Retinal pigment epithelial cell (primary cell): ENCODE measurements around the gene CCDC136.

ENCODE experiments used
- DNase-seq: peaks from one replicate; pipeline ENCODE4 v3.0.0-alpha.2; 2010; ENCODE audit warnings: low read depth
- H3K4me3 ChIP-seq: 2 replicates; pipeline ENCODE4 v1.5.1; 2011; ENCODE audit warnings: mild to moderate bottlenecking, low read length, control low read depth, moderate library complexity
- CTCF ChIP-seq: conservative IDR thresholded peaks from 2 replicates; pipeline ENCODE4 v1.5.1; 2011; ENCODE audit warnings: low read depth, low read length, control low read depth, inconsistent platforms

The CCDC136 gene

DNA sequence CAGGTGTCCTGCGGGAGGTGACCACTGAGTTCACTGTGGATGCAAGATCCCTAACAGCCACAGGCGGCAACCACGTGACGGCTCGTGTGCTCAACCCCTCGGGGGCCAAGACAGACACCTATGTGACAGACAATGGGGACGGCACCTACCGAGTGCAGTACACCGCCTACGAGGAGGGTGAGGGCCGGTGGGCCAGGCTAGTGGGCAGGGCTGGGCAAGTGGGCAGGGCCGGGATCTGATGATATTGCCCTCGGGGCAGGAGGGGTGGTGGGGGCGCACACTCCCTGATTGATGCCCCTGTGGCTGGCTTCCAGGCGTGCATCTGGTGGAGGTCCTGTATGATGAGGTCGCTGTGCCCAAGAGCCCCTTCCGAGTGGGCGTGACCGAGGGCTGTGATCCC is 54.2 kb downstream of the CCDC136 start:
- DNase-seq, result no peak
- no peak for TF ChIP-seq CTCF
- no peak overlapping the region for H3K4me3 ChIP-seq

DNA sequence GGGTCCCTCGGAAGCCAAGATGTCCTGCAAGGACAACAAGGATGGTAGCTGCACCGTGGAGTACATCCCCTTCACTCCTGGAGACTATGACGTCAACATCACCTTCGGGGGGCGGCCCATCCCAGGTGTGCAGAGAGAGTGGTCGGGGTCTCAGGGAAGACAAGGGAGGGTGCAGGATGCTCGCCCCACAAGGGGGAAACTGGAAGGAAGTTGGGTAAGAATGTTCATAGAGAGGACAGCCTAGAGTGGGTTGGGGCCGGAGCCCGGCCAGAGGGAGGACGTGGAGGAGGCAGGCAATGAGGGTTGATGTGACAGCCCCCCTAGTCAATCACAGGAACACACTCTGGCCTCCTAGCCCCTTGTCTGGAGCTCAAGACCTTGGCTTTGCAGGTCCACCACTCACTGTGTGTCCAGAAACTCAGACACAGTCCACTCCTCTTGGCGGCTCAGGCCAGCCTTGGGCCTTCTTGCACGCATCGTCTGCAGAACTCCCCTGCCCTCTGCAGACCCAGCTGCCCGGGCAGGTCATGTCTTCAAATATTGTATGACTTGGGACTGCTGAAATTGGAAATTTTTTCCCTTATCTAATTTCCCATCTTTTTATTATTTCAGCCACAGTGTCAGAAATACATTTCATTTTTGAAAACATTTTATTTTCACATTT is 55.1 kb downstream of the CCDC136 start:
- DNase-seq, result no peak
- no peak for TF ChIP-seq CTCF
- no peak overlapping the region for H3K4me3 ChIP-seq

- DNase-seq, result no peak
- no peak overlapping the region for H3K4me3 ChIP-seq
- no peak for TF ChIP-seq CTCF
Measured at GRCh38 chr7:128847721-128848211, 56.0 kb downstream of the CCDC136 start.

- H3K4me3 ChIP-seq, result no peak overlapping the region
- no peak for TF ChIP-seq CTCF
- DNase-seq, result no peak
Measured at GRCh38 chr7:128848289-128849155, 56.8 kb downstream of the CCDC136 start.

GRCh38 chr7:128849156-128849515 is 57.4 kb downstream of the CCDC136 start:
- TF ChIP-seq CTCF, result no peak
- H3K4me3 ChIP-seq, result no peak overlapping the region
- DNase-seq, result no peak

- no peak overlapping the region for H3K4me3 ChIP-seq
- no peak for TF ChIP-seq CTCF
- no peak for DNase-seq
Measured at GRCh38 chr7:128849804-128850490, 58.2 kb downstream of the CCDC136 start.
